ENCODE data around the gene RYK. TPM values are rescaled to one million over a fixed set of nuclear protein-coding genes. Genes with fewer than 3 reads are reported as not detected.

Gene RYK
- total RNA-seq, 1 donor from 2014 or later: 37.5 TPM

DNA sequence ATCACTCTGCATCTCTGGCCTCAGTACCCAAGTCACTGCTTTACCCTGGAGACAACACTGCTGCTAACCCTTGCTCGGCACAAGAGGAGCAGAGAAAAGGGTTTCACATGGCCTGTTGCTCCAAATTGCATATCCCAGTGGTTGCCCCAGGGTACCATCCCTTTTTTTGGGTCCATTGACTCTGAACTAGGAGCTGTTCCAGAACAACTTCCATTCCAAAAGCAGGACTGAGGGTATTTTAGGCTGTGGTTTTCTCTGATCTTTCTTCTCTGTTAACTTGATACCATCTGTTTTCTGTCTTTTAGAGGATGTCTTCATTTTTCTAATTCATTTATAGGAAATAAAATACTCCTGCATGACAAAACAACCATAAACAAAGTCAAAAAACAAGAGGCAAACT lies 17.3 kb upstream of the RYK start:
- intact Hi-C loops (cut with micrococcal nuclease): no loop called here
- no peak for ATAC-seq
- no peak for DNase-seq

GRCh38 chr3:134260987-134261386 lies 10.3 kb upstream of the RYK start:
- ATAC-seq: no peak
- DNase-seq: no peak
- intact Hi-C loops (cut with micrococcal nuclease): no loop called here

DNA sequence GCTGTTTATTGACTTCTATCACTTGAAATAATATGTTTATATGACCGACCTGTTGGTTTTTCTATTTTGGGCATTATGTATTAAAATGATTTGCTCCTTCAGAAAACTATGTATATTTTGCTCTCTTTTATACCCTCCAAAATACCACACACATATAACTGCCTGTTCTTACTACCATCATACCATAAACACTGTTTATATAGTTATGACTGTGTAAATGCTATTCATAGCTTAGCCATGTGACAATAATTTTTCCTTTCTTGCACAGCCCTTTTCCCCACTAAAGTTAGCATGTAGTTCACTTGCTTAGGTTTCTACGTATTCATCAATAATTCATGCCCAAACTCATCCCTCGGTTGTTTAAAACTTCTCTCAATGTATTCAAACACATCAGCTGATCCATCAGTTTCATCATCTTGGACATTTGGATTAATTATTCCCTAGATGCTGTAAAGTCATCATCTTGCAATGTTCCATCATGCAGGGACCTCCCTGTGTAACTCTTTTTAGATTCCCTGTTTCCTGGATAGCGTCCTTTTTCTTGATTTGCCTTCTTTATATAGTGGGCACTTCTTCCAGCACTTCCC lies 8.2 kb upstream of the RYK start:
- intact Hi-C loops (cut with micrococcal nuclease): no loop called here
- DNase-seq: no peak
- ATAC-seq: no peak

DNA sequence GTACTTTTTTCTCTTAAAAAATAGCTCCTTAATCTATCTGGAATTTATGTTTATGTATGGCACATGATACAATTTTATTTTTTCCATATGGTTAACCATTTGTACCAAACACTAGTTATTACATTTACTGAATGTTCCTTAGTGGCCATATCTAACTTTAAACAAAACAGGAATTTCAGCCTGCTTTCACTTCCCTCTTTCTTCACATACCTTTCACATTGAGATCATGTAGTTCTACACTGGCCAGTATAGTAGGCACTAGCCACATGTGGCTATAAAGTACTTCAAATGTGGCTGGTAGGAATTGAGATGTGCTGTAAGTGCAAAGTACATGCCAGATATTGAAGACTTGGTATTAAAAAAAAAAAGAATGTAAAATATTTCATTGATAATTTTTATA lies 4.7 kb upstream of the RYK start:
- no peak for ATAC-seq
- intact Hi-C loops (cut with micrococcal nuclease): no loop called here

GRCh38 chr3:134253475-134254226 lies 3.0 kb upstream of the RYK start:
- no peak for DNase-seq
- no peak for ATAC-seq
- intact Hi-C loops (cut with micrococcal nuclease): no loop called here

More for the DNA sequence above, 4.7 kb upstream of the RYK start:
- DNase-seq: no peak

- ATAC-seq: no peak
- DNase-seq: no peak
- intact Hi-C loops (cut with micrococcal nuclease): no loop called here
Observed at GRCh38 chr3:134252766-134253165, 2.1 kb upstream of the RYK start.

GRCh38 chr3:134251731-134252391 lies 1.2 kb upstream of the RYK start:
- DNase-seq (peak; percentile 64), ATAC-seq (peak; percentile 66)
- intact Hi-C loops (cut with micrococcal nuclease): no loop called here

- peak; percentile 80 for DNase-seq
- intact Hi-C loops (cut with micrococcal nuclease): no loop called here
- ATAC-seq: peak; percentile 68
Observed at GRCh38 chr3:134249935-134250716, 533 bp downstream of the RYK start.

GRCh38 chr3:134249296-134249841 lies 1.3 kb downstream of the RYK start:
- intact Hi-C loops (cut with micrococcal nuclease): no loop called here
- DNase-seq: no peak
- no peak for ATAC-seq

DNA sequence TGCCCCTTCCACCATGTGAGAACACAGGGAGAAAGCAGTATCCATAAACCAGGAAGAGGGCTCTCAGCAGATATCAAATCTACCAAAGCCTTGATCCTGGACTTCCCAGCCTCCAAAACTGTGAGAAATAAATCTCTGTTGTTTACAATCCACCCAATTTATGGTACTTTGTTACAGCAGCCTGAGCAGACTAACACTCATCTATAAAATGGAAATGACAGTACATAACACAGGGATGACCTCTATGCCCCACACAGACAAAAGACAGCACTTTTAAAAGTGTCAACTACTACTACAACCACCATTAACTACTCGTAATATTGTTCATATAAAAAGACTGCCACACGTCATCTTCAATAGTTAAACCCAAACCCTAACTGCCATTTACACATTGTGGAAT lies 5.7 kb downstream of the RYK start:
- ATAC-seq: no peak
- DNase-seq: no peak
- intact Hi-C loops (cut with micrococcal nuclease): no loop called here

- peak; percentile 61 for ATAC-seq
- no peak for DNase-seq
- intact Hi-C loops (cut with micrococcal nuclease): no loop called here
Observed at GRCh38 chr3:134242649-134243617, 7.7 kb downstream of the RYK start.

DNA sequence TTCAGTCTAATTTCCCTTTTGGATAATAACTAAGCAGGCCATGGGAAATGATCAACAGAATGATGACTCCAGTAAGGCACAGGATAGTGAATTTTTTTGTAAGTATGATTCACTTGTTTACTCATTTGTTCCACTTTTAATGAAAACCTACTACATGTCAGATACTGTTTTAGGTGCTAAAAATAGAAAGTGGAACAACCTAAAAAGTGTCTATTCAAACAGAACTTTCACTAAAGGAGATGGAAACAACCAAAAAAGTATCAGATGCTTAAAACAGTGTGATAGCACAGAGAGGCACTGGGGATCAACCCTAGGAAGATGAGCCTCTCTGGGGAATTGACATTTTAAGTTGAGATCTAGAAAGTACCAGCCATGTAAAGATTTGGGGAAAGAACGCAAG lies 11.1 kb downstream of the RYK start:
- ATAC-seq (no peak), DNase-seq (no peak)
- intact Hi-C loops (cut with micrococcal nuclease): no loop called here

DNA sequence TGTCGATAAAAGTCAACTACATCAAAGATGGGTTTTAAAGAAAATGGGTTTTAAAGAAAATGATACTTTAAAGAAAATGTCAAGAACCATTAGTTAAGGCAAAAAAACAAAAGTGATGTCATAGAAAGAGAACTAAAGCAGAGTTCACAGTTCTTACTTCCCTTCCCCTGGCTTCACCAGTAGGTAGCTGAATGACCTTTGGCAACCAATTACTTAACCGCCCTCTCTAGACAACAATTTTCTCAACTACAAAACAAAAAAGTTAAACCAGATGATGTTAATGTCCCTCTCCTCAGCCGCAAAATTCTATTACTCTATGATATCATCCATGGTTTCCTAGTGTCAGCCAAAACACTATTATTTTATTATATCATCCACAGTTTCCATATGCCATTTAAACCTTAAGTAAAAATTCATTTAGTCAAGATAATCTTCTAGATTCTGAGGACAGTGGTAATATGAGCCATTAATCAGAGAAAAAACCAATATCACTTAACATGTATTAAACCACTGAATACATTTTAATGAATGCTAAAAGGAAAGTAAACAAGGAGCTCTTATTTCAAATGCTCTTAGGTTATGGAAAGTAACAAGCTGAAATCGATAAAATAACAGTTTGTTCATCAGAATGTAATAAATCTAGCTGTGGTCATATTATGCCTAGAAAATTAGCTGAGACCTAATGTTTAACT lies 13.1 kb downstream of the RYK start:
- peak; percentile 34 for ATAC-seq
- DNase-seq: no peak
- intact Hi-C loops (cut with micrococcal nuclease): no loop called here

DNA sequence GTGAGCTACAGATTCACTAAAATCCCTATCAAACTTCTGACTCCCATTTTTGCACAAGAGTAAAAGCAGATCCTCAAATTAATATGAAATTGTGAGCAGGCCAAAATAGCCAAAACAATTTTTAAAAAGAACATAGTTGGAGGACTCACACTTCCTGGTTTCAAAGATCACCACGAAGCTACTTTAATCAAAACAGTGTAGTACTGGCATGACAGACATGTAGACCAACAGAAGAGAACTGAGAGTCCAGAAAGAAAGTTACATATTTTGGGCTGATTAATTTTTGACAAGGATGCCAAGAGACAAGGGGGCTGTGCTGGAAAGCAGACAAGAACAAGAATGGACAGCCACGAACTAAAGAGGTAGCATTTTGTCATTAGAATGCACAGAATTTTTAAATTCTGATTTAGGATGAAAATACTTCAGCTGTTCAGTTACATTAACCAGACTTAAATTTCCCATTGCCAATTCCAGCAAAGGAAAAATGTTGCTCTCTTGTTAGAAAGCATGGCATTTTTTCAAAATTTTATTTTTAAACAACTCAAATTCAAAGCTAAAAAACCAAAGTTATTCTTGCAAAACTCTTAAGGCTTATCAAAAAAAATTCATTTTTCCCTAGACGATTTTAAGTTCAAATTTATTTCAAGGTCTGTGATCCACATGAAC lies 14.0 kb downstream of the RYK start:
- peak; percentile 59 for ATAC-seq
- intact Hi-C loops (cut with micrococcal nuclease): no loop called here
- no peak for DNase-seq

DNA sequence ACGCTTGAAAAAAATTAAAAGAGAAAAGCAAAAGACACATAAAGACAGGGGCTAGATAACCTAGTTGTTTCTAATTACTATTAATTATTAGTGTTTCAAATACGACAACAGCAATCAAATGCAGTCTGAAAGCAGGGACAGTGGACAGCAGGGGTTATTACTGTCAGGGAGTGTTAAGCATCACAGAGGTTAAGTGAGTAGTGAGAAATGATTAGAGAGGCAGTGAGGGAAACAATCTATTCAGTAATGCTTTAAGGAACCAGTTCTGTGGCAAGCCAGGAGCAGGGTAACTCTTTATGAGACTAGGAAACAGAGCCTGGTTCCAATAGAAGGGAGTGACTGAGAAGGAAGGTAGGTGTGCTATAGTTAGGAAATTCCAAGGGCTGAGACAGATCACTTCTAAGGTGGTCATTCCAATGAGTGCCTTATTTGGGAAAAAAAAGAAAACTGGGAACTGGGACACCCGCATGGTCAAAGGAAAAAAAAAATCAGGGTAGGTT lies 15.0 kb downstream of the RYK start:
- intact Hi-C loops (cut with micrococcal nuclease): no loop called here
- DNase-seq (no peak), ATAC-seq (peak; percentile 14)

DNA sequence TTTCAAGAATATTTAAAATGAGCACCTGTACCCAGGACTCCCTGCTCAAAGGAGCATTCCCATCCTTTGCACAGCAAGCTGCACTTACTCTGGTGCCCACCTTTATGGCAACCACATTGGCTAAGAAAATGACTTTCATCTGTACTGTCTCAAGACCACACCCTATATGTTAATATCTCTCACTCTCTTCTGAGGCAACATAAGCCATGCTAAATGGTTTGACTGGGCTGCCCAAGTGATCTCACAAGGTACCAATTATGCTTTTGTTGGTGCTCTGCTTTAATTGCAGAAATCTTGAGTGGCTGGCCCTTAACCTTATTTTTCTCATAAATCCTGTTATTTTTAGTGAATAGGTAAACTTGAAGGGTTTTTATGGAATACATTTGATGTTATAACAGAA lies 17.7 kb downstream of the RYK start:
- ATAC-seq (no peak), DNase-seq (no peak)
- intact Hi-C loops (cut with micrococcal nuclease): no loop called here

GRCh38 chr3:134232151-134232550 lies 18.5 kb downstream of the RYK start:
- intact Hi-C loops (cut with micrococcal nuclease): no loop called here
- DNase-seq: no peak
- no peak for ATAC-seq
